ENCODE measurements around the gene MED12L. TPM values are rescaled to one million over a fixed set of nuclear protein-coding genes. Genes with fewer than 3 reads are reported as not detected.

The MED12L gene
- total RNA-seq, 1 donor from 2014 or later: 1.4 TPM

- Mint-ChIP-seq H3K27ac (ENCODE audit: unreplicated experiment) (no peak overlapping the region), H3K4me1 (ENCODE audit: unreplicated experiment) (peaks cover 20% of the 10 kb centered on the region), H3K27me3 (ENCODE audit: unreplicated experiment) (no peaks in the 10 kb centered on the region), H3K4me3 (ENCODE audit: unreplicated experiment) (no peak overlapping the region), H3K9me3 (ENCODE audit: unreplicated experiment) (no peaks in the 10 kb centered on the region), H3K36me3 (ENCODE audit: unreplicated experiment) (no peaks in the 10 kb centered on the region)
- DNase-seq (ENCODE audit: extremely low spot score, unreplicated experiment): no peak
- no peak for TF ChIP-seq CTCF (IDR thresholded peaks at IDR 0.05)
Measured at GRCh38 chr3:151303751-151304150, 218.3 kb downstream of the MED12L start.

GRCh38 chr3:151305060-151305774, 219.8 kb downstream of the MED12L start:
- Mint-ChIP-seq H3K36me3 (ENCODE audit: unreplicated experiment) (no peaks in the 10 kb centered on the region), H3K27me3 (ENCODE audit: unreplicated experiment) (no peaks in the 10 kb centered on the region), H3K27ac (ENCODE audit: unreplicated experiment) (peak overlapping the region; percentile 71), H3K9me3 (ENCODE audit: unreplicated experiment) (no peaks in the 10 kb centered on the region), H3K4me3 (ENCODE audit: unreplicated experiment) (no peak overlapping the region), H3K4me1 (ENCODE audit: unreplicated experiment) (peaks cover 20% of the 10 kb centered on the region)
- TF ChIP-seq CTCF (IDR thresholded peaks at IDR 0.05): peak; percentile 37
- DNase-seq (ENCODE audit: extremely low spot score, unreplicated experiment): peak; percentile 86

GRCh38 chr3:151305775-151306151, 220.3 kb downstream of the MED12L start:
- no peak for TF ChIP-seq CTCF (IDR thresholded peaks at IDR 0.05)
- Mint-ChIP-seq H3K9me3 (ENCODE audit: unreplicated experiment) (no peaks in the 10 kb centered on the region), H3K4me3 (ENCODE audit: unreplicated experiment) (no peak overlapping the region), H3K27me3 (ENCODE audit: unreplicated experiment) (no peaks in the 10 kb centered on the region), H3K36me3 (ENCODE audit: unreplicated experiment) (no peaks in the 10 kb centered on the region), H3K4me1 (ENCODE audit: unreplicated experiment) (peaks cover 20% of the 10 kb centered on the region), H3K27ac (ENCODE audit: unreplicated experiment) (peak overlapping the region; percentile 71)
- DNase-seq (ENCODE audit: extremely low spot score, unreplicated experiment): no peak

- Mint-ChIP-seq H3K36me3 (ENCODE audit: unreplicated experiment) (no peaks in the 10 kb centered on the region), H3K9me3 (ENCODE audit: unreplicated experiment) (no peaks in the 10 kb centered on the region), H3K4me3 (ENCODE audit: unreplicated experiment) (no peak overlapping the region), H3K27me3 (ENCODE audit: unreplicated experiment) (no peaks in the 10 kb centered on the region), H3K4me1 (ENCODE audit: unreplicated experiment) (peaks cover 20% of the 10 kb centered on the region), H3K27ac (ENCODE audit: unreplicated experiment) (no peak overlapping the region)
- no peak for TF ChIP-seq CTCF (IDR thresholded peaks at IDR 0.05)
- DNase-seq (ENCODE audit: extremely low spot score, unreplicated experiment): no peak
Measured at GRCh38 chr3:151306168-151306810, 220.8 kb downstream of the MED12L start.

GRCh38 chr3:151307131-151307530, 221.7 kb downstream of the MED12L start:
- TF ChIP-seq CTCF (IDR thresholded peaks at IDR 0.05): no peak
- no peak overlapping the region for H3K4me3 Mint-ChIP-seq (ENCODE audit: unreplicated experiment)
- peaks cover 20% of the 10 kb centered on the region for H3K4me1 Mint-ChIP-seq (ENCODE audit: unreplicated experiment)
- H3K9me3 Mint-ChIP-seq (ENCODE audit: unreplicated experiment): no peaks in the 10 kb centered on the region
- no peaks in the 10 kb centered on the region for H3K36me3 Mint-ChIP-seq (ENCODE audit: unreplicated experiment)
- no peak overlapping the region for H3K27ac Mint-ChIP-seq (ENCODE audit: unreplicated experiment)
- no peak for DNase-seq (ENCODE audit: extremely low spot score, unreplicated experiment)
- no peaks in the 10 kb centered on the region for H3K27me3 Mint-ChIP-seq (ENCODE audit: unreplicated experiment)
